ENCODE results near the gene TTLL9. TPM values are rescaled to one million over a fixed set of nuclear protein-coding genes. Genes with fewer than 3 reads are reported as not detected.

Gene TTLL9
- total and polyA plus RNA-seq, 7 donors = 0.15 to 1.1 TPM; not detected in 5

GRCh38 chr20:31934968-31935764 is 64.7 kb downstream of the TTLL9 start:
- no peak overlapping the region for H3K4me3 ChIP-seq
- H3K27ac ChIP-seq = no peak overlapping the region
- no peak for DNase-seq
- intact Hi-C loops (cut with DNase I) = no loop called here
- no peaks in the 10 kb centered on the region for H3K27me3 ChIP-seq
- H3K4me1 ChIP-seq = no peaks in the 10 kb centered on the region
- TF ChIP-seq EP300 (IDR thresholded peaks at IDR 0.05) = no peak
- no peak for TF ChIP-seq CTCF (IDR thresholded peaks at IDR 0.05)
- TF ChIP-seq POLR2A (IDR thresholded peaks at IDR 0.05) = no peak
- TF ChIP-seq POLR2AphosphoS5 (IDR thresholded peaks at IDR 0.05) = no peak
- WGBS, 2 donors = 69 to 71% methylated on average over 8 of the region's 8 CpGs
- no peaks in the 10 kb centered on the region for H3K9me3 ChIP-seq
- H3K36me3 ChIP-seq = no peaks in the 10 kb centered on the region

DNA sequence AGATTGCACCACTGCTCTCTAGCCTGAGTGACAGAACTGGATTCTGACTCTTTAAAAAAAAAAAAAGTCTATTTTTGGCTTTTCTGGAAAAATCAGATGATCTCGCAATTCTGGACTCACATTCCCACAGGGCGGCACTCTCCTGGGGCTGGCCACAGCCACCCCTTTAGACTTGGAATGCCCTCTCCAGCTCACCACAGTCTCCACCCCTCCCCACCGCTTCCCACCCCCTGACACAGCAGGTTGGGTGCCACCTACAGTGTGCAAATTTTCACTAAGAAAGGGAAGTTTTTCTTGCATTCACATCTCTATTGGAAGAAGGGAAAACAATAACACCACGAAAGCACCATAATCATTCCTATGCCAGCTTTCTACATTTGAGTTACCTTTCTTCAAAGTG is 66.0 kb downstream of the TTLL9 start:
- DNase-seq = no peak
- TF ChIP-seq POLR2A (IDR thresholded peaks at IDR 0.05) = no peak
- TF ChIP-seq POLR2AphosphoS5 (IDR thresholded peaks at IDR 0.05) = no peak
- no peak for TF ChIP-seq EP300 (IDR thresholded peaks at IDR 0.05)
- TF ChIP-seq CTCF (IDR thresholded peaks at IDR 0.05) = no peak
- Histone ChIP-seq H3K36me3 (no peaks in the 10 kb centered on the region), H3K9me3 (no peaks in the 10 kb centered on the region), H3K27me3 (no peaks in the 10 kb centered on the region), H3K27ac (no peak overlapping the region), H3K4me3 (no peak overlapping the region), H3K4me1 (no peaks in the 10 kb centered on the region)
- intact Hi-C loops (cut with DNase I) = no loop called here
- WGBS, 2 donors = 85 to 90% methylated on average over 4 of the region's 4 CpGs

DNA sequence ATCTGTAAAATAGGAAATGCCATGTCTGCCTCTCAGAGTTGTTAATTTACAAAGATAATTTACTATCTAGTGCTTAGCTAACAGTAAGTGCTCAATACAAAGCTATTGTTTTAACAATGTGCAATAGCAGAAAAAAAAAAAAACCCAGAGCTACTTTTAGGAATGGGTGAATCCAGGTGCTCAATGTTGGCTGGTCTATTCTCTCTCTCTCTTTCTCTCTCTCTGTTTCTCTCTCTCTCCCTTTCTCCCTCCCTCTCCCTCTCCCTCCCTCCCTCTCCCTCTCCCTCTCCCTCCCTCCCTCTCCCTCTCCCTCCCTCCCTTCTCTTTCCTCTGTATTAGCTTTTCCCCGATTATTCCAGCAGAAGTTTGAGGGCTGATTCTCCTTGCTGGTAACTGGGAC is 67.4 kb downstream of the TTLL9 start:
- no peak overlapping the region for H3K27ac ChIP-seq
- H3K9me3 ChIP-seq = no peaks in the 10 kb centered on the region
- TF ChIP-seq EP300 (IDR thresholded peaks at IDR 0.05) = no peak
- no peak for TF ChIP-seq POLR2A (IDR thresholded peaks at IDR 0.05)
- TF ChIP-seq POLR2AphosphoS5 (IDR thresholded peaks at IDR 0.05) = no peak
- no peak for TF ChIP-seq CTCF (IDR thresholded peaks at IDR 0.05)
- peaks cover 0 to 3% (median 0%) of the 10 kb centered on the region in 4 donors for H3K36me3 ChIP-seq
- no peak for DNase-seq
- intact Hi-C loops (cut with DNase I) = no loop called here
- H3K4me1 ChIP-seq = peaks cover 0 to 4% (median 1%) of the 10 kb centered on the region in 4 donors
- no peaks in the 10 kb centered on the region for H3K27me3 ChIP-seq
- 41 to 56% methylated on average over 1 of the region's 1 CpG for WGBS, 2 donors
- no peak overlapping the region for H3K4me3 ChIP-seq

GRCh38 chr20:31939661-31940060 is 69.2 kb downstream of the TTLL9 start:
- peaks cover 0 to 11% (median under 1%) of the 10 kb centered on the region in 4 donors for H3K36me3 ChIP-seq
- H3K9me3 ChIP-seq = no peaks in the 10 kb centered on the region
- H3K4me3 ChIP-seq = no peak overlapping the region
- H3K27me3 ChIP-seq = no peaks in the 10 kb centered on the region
- peaks cover 0 to 19% (median 14%) of the 10 kb centered on the region in 4 donors for H3K4me1 ChIP-seq
- TF ChIP-seq POLR2AphosphoS5 (IDR thresholded peaks at IDR 0.05) (no peak), CTCF (IDR thresholded peaks at IDR 0.05) (no peak), EP300 (IDR thresholded peaks at IDR 0.05) (no peak), POLR2A (IDR thresholded peaks at IDR 0.05) (no peak)
- H3K27ac ChIP-seq = no peak overlapping the region
- no peak for DNase-seq
- WGBS, 2 donors = 82 to 93% methylated on average over 2 of the region's 2 CpGs
- intact Hi-C loops (cut with DNase I) = no loop called here
